NOMO-1 (cell line): ENCODE data around the gene TYW1B.
A peak's percentile ranks its signal among the peaks of the same experiment; 100 is the strongest.
"Not testable (repeated sequence)": the region's sequence is repeated elsewhere in the genome, so short reads cannot be mapped to it uniquely, and the experiment has no call there.

Source experiments
- DNase-seq, 2 experiments: peaks; one replicate each; lab custom pipeline; 2025; ENCODE audit not compliant: unreplicated experiment in 2 of 2; lab: John Stamatoyannopoulos, UW

TYW1B gene

DNA sequence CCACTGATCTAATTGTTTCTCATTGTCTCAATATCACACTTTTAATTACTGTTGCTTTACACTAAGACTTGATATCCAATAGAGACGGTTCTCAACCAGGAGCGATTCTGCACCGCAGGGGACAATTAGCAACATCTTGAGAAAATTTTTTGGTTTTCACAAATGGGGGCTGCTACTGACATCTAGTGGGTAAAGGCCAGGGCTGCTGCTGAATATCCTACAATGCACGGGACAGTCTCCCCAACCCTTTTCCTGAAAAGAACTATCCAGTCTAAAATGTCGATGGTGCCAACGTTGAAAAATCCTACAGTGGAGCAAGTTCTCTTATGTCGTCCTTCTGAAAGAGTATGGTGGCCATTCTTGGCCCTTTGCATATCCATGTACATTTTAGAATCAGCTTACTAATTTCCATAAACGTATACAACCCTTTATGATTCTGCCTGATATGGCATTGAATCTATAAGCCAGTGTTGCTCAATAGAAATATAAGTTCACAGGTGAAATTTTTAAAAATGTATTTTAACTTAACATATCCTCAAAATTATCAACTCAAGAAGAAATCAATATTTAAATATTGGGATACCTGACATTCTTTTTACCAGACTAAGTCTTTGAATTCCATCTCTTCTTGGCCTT lies 192.6 kb downstream of the TYW1B start:
- not testable (repeated sequence) for DNase-seq

DNA sequence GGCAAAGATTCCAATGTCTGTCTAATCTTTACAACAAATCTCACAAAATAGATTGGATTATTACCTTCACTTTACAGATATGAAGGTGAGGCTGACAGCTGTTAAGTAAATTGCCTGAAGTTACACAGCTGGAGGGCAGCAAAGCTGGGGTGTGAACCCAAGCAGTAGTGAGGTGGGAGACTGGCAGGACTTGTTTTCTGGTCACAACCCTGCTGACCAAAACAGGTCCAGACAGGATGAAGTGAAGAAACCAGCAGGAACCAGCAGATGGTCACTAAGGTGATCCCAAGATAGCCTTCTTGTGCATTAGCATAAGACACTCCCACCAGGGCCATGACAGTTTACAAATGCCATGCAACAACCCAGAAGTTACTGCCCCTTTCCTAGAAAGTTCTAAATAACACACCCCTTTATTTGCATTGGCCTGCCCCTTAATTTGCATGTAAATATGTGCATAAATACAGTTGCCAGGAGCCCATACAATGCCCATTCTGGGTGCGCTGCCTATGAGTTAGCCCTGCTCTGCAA lies 195.2 kb downstream of the TYW1B start:
- not testable (repeated sequence) for DNase-seq

DNA sequence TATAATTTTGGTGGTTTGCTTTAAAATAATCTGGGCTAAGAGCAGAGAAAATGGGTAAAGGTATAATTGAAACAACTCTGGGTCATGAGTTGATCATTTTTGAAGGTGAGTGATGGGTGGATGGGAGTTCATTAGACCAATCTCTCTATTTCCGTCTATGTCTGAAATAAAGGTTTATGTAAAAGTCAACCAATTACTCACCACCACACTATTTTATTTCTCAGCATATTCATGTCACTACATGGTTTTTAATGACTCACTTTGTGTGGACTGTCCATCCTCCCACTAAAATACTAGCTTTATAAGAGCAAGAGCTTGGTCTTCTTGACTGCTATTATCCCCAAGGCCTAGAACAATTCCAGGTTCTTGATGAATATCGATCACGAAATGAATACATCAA lies 199.6 kb downstream of the TYW1B start:
- DNase-seq: not testable (repeated sequence)

DNA sequence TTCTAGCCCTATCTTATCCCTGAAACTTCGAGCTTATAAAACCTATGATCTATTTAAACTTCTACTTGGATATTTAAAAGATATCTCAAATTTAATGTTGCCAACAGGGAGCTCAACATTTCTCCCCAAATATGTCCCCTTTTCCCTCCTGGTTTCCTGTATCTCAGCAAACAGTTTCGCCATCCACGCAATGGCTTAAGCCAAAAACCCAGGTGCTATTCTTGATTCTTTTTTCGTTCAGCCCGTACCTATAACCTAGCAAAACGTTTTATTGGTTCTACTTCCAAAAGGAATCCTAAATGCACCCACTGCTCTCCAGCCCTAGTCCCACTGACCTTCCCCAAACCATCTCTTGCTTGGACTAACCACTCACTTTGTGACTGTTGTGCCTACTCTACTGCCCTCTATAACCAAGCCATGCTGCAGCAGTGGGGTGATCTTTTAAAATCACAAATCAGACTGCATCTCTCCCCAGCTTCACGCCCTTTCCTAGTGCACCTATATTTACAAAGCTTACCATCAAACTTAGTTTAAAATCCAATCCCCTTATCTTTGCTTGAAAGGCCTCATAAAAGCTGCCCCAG lies 201.5 kb downstream of the TYW1B start:
- DNase-seq: not testable (repeated sequence)

DNA sequence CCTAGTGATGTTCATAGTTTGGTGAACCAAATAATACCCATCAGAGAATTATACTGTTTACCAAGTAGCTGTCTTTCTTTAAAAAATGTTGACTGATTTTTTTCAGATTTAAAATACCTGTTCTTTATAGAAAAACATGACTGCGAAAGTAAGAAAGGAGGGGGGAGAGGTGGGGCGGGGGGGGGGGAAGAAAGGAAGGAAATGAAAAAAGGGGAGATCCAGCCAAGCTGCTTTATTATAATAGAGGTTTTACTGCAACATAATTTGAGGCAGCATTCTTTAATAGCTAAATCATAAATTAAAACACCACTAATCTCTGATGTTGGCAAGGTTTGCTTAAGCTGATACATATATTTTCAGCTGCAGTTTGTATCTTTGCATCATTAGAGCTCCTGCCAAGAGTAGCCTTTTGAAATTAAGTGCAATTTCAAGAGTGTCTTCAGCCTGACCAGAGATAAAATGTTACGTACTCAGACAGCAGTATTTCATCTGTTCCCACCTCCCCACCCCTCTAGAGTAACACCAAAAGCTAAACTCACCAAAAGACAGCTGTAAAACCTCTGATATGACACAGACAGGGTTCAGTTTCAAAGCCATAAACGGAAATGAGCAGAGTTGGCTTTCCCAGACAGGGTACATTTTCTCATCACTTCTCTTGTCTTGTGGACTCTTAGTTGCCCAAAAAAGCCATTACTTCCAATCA lies 202.1 kb downstream of the TYW1B start:
- DNase-seq: not testable (repeated sequence)

DNA sequence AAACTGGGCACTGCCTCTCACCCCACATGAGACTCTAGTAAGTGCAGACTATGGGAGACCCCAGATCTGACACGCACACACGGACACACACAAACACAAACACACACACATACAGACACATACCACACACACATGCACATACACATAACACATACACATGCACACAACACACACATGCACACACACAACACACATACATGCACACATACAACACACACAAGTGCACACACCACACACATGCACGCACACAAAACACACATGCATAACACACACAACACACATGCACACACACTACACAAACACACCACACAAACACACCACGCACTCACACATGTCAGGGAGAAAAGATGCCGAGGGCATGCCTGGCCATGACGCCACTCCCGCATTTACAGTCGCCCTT lies 205.5 kb downstream of the TYW1B start:
- DNase-seq: no peak

DNA sequence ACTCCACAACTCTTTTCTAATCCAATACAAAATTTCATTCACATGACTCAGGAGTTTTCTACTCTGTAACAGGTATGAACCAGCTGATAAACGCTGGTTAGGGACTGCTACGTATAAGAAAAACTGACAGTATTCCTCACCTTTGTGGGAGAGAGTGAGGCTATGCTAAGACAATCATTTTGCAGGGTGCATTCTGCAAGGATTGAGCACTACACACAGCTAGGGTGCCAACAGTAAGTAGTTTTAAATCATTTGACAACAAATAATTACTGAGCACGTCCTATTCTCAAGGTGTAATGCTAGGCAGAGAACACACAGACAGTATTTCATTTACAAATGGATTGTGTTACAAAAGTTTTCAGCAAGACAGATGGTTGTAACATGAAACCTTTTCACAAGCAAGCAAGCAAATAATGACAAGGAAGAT lies 206.2 kb downstream of the TYW1B start:
- not testable (repeated sequence) for DNase-seq

DNA sequence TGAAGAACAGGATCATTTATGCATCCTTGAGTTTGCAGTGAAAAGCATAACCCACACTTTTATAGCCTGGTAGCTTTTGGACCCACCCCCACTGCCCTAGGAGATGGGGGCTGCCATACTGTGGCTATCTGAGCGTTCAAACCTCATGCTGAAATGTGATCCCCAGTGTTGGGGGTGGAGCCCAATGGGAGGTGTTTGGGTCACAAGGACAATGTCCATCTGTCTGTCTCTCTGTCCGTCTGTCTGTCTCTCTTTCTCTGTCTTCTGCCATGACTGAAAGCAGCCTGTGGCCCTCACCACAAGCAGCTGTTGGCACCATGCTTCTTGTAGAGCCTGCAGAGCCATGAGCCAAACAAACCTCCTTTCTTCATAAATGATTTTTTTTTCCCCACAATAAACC lies 207.1 kb downstream of the TYW1B start:
- DNase-seq: not testable (repeated sequence)

DNA sequence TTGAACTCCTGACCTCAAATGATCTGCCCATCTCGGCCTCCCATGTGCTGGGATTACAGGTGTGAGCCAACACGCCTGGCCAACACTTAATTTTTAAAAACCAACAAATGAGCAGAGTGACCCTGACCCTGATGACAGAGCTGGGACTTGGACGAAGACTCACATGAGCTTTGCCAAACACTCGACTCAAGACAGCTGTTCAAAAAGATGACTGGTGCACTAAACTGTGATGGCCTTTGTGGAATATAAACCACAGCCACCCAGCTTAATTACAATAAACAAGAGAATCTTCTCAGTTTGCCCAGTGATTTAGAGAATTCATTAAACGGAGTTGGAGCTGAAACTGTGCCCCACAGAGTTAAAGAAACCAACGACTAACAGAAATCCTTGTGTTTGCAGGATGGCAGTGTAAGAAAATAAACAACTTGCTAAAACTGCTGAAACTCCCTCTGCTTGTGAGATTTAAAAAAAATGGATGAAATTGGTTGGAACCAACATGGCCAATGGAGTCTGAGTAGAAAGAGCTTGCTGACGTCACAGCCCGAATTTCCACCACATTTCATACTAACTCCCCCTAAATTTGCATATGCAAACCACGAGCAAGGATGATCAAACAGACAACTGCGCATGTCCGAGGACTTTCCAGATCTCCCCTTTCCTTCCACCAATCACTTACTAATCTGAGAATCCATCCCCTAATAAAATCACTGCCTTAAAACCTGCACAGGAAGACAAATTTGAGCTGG lies 209.4 kb downstream of the TYW1B start:
- DNase-seq: not testable (repeated sequence)

DNA sequence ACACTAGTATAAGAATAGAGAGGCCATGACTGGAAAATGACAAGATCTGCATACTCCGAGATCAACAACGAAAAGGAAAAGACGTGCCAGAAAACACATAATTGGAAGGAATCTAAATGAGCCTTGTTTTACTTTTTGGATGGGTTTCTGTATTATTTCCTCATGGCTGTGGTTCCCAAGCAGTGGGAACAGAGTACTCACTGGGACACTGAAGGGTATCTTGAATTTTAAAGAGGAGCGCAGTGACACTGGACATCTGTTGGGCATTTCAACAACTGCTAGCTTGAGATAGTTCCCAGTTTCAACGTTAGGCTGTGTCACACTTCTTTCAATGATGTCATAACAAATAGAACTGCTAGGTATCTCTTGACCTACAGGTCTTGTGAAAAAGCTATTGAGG lies 218.2 kb downstream of the TYW1B start:
- DNase-seq: not testable (repeated sequence)

DNA sequence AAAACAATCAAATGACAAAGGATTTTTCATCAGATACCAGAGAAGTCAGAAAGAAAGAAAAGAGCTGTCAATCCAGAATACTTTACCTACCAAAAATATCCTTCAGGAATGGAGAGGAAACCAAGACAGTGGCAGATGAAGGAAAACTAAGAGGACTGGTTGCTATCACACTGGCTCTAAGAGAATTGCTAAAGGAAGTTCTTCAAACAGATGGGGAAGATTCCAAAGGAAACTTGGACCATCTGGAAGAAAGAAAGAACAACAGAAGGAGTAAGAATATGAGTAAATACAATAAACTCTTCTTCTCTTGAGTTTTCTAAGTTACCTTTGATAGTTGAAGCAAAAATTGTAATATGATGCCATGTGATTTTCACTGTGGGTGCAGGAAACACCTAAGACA lies 220.0 kb downstream of the TYW1B start:
- not testable (repeated sequence) for DNase-seq

DNA sequence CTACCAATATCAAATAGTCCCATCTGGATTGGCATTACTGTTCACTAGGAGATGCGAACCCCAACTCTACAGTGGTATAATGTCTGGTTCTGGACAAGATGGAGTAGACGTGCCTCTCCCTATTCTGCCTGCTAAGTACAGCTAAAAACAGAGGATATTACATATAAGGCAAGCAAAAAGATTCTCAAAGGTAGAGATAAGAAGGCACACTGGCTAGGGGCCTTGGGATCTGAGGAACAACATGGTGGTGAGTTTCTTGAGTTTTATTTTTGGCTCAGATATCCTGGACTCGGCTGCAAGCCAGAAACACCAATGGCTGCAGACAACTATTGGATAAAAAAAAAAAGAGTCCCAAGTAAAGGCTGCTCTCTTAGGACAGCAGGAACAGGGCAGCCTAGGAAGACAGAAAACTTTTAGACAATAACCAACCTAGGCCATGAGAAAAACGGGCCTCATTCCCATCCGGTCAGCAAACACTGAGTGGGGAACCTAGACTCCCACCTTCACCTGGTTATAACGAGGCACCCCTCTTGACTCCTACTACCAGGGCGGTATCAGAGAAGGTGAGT lies 222.1 kb downstream of the TYW1B start:
- not testable (repeated sequence) for DNase-seq

DNA sequence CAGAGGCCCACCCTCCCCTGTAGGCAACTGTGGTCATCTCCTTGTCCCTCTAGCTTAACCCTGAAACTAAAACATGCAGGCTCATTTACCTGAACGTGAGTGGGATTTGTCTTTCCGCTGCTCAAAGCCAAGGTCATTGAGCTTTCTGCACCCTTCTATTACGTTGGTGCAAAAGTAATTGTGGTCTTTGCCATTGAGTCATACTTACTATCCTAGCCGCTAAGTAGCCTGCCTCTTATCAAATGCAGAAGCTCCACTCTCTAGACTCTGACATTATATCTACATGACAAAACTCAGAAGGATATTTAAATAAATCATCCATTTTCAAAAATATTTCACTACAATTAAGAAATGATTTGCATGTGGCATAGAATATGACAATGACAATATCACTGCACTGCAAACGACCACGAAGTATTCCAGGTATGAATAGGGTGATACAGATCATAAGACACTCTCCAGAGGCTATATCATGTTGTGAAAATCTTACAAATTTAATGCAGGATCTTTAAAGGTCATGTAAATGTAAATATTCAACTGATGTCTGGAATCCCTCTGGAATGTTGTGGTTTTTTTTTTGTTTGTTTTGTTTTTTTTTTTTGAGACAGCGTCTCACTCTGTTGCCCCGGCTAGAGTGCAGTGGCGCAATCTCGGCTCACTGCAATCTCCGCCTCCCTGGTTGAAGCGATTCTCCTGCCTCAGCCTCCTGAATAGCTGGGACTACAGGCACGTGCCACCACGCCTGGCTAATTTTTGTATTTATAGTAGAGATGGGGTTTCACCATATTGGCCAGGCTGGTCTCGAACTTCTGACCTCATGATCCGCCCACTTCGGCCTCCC lies 223.0 kb downstream of the TYW1B start:
- DNase-seq: not testable (repeated sequence)

DNA sequence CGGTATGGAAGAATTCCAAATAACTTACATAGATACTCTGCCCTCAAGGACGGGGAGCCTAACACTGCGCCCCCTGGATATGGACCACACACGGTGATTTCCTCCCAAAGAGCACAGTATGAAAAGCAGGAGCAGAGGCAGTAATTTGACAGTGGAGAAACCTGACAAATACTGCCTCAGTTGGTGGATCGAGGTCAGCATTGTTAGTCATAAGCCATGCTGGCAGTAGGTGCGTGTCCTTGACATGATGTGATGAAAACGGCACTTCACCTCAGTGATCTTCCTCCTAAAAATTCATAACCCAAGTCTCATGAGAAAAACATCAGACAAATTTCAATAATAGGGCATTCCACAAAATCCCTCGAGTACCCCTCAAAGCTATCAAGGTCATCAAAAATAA lies 224.5 kb downstream of the TYW1B start:
- not testable (repeated sequence) for DNase-seq

DNA sequence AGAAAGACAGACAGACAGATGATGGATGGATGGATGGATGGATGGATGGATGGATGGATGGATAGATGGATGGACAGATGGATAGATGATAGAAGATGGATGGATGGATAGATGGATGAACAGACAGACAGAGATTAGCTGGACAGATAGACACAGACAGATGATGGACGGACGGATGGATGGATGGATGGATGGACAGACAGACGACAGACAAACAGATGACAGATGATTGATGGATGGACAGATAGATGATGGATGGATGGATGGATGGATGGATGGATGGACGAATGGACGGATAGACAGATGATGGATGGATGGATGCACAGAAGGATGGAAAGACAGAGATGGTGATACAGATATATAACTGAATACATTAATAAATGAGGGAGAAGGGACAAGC lies 224.9 kb downstream of the TYW1B start:
- DNase-seq: no peak

DNA sequence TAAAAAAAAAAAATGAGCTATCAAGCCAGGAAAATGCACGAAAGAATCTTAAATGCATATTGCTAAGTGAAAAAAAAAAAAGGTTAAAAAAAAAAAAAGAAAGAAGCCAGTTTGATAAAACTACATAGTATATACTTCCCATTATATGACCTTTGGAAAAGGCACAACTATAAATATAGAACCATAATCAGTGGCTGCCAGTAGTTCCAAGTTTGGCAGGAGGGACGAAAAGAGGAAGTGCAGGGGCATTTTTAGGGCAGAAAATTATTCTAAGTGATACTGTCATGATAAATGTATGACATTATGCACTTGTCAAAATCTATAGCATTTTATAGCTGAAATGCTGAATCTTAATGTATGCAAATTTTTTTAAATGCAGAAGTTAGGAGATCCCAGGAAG lies 226.3 kb downstream of the TYW1B start:
- DNase-seq: peak in 1 of 2 experiments; percentile 18

DNA sequence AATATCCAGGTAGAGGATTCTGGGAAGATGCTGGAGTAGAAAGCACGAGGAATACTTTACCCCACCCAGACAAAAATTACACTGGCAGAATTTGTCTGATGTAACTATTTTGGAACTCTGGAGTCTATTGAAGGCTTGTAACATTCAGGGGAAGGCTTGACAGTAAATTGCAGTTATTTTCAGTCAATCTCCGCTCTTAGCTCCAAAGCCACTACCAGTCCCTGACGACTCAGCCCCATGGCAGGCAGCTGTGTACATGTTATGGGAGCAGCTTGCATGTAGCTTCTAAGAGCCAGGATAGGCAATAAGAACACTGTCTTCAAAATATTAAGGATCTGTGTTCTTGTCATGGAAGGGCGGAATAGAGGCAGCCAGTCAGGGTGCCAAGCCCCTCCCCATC lies 238.0 kb downstream of the TYW1B start:
- DNase-seq: not testable (repeated sequence)

DNA sequence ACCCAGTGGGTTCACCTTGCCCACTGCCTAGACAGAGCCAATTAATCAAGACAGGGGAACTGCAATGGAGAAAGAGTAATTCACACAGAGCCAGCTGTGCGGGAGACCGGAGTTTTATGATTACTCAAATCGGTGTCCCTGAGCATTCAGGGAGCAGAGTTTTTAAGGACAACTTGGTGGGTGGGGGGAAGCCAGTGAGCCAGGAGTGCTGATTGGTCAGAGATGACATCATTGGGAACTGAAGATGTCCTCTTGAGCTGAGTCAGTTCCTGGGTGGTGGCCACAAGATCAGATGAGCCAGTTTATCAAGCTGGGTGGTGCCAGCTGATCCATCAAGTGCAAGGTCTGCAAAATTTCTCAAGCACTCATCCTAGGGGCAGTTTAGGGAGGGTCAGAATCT lies 240.7 kb downstream of the TYW1B start:
- DNase-seq: not testable (repeated sequence)

DNA sequence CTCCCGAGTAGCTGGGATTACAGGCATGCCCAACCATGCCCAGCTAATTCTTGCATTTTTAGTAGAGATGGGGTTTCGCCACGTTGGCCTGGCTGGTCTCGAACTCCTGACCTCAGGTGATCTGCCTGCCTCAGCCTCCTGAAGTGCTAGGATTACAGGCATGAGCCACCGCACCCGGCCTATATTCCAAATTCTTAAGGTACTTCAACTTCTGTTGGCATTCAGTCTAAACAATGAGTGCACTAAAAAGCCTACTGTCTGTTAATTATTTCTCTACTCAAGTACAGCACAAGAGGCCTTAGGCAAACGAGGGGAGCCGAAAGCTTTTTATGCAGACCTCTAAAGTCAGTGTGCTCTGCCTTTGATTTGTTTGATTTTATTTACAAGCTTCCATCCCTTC lies 243.4 kb downstream of the TYW1B start:
- DNase-seq: not testable (repeated sequence)
